CD4-positive, CD25-positive, alpha-beta regulatory T cell (primary cell): ENCODE measurements around the gene FRMPD2. TPM values are rescaled to one million over a fixed set of nuclear protein-coding genes. Genes with fewer than 3 reads are reported as not detected.
A peak's percentile ranks its signal among the peaks of the same experiment; 100 is the strongest.
"Not testable (repeated sequence)": the region's sequence is repeated elsewhere in the genome, so short reads cannot be mapped to it uniquely, and the experiment has no call there.

Experiments
- ATAC-seq, 2 donors: fragments of 150-1000 bp; cut with Tn5 transposase; one replicate each; pipeline ENCODE4 v1.10.0; 2021; ENCODE audit warnings: low read depth in 2 of 2, moderate number of reproducible peaks in 2 of 2, moderate library complexity in 1 of 2
- DNase-seq, 3 donors: peaks; one replicate each; pipeline versions ENCODE4 v3.0.0 to v3.0.0-alpha.2; 2012 to 2022; ENCODE audit warnings: mixed read lengths in 1 of 3
- H3K27ac ChIP-seq: one replicate; pipeline ENCODE4 v1.7.0; 2013; ENCODE audit warnings: mild to moderate bottlenecking, low read length; ENCODE audit not compliant: insufficient read depth, poor library complexity, severe bottlenecking
- H3K27me3 ChIP-seq: one replicate; pipeline ENCODE4 v1.7.0; 2013; ENCODE audit warnings: low read length; ENCODE audit not compliant: control insufficient read depth, insufficient read depth
- H3K36me3 ChIP-seq: one replicate; pipeline ENCODE4 v1.7.0; 2013; ENCODE audit warnings: mild to moderate bottlenecking, low read length, moderate library complexity; ENCODE audit not compliant: control insufficient read depth, insufficient read depth
- H3K4me1 ChIP-seq: 2 replicates; pipeline ENCODE4 v1.7.0; 2013; ENCODE audit warnings: mild to moderate bottlenecking, low read length; ENCODE audit not compliant: insufficient read depth, control insufficient read depth, poor library complexity, severe bottlenecking
- H3K4me3 ChIP-seq: one replicate; pipeline ENCODE4 v1.7.0; 2013; ENCODE audit warnings: low read depth, mild to moderate bottlenecking, low read length, moderate library complexity
- H3K9me3 ChIP-seq, 2 experiments: 1 replicate in 1 of 2; 2 replicates in 1 of 2; pipeline ENCODE4 v1.7.0; 2013; ENCODE audit warnings: low read length in 2 of 2, mild to moderate bottlenecking in 1 of 2, moderate library complexity in 1 of 2; ENCODE audit not compliant: control insufficient read depth in 2 of 2
- H3K27ac Mint-ChIP-seq, 3 donors: one replicate each; pipeline ENCODE4 v1.8.0; 2020 to 2022; ENCODE audit warnings: mild to moderate bottlenecking in 3 of 3, mixed read lengths in 3 of 3, moderate library complexity in 2 of 3
- H3K27me3 Mint-ChIP-seq: one replicate; pipeline ENCODE4 v1.8.0; 2022; ENCODE audit warnings: mild to moderate bottlenecking, mixed read lengths
- H3K36me3 Mint-ChIP-seq: one replicate; pipeline ENCODE4 v1.8.0; 2020; ENCODE audit warnings: mixed read lengths
- H3K4me1 Mint-ChIP-seq, 4 donors: one replicate each; pipeline ENCODE4 v1.8.0; 2020 to 2022; ENCODE audit warnings: mixed read lengths in 4 of 4, mild to moderate bottlenecking in 1 of 4
- H3K4me3 Mint-ChIP-seq, 4 donors: one replicate each; pipeline ENCODE4 v1.8.0; 2020 to 2022; ENCODE audit warnings: mild to moderate bottlenecking in 4 of 4, mixed read lengths in 4 of 4, moderate library complexity in 3 of 4
- H3K9me3 Mint-ChIP-seq, 7 donors: one replicate each; pipeline ENCODE4 v1.8.0; 2020 to 2022; ENCODE audit warnings: mixed read lengths in 7 of 7, mild to moderate bottlenecking in 3 of 7, moderate library complexity in 2 of 7
- polyA plus RNA-seq, 4 donors: library from polyadenylated mRNA; unstranded; fragments of 300-500 nt; fragmentation: Illumina TruSeq; gene quantifications; one replicate each; pipeline ENCODE4 v1.2.3, GENCODE V29; 2021
- total RNA-seq: library from RNA; stranded (reverse); gene quantifications from one replicate; pipeline ENCODE4 v1.2.3, GENCODE V29; 2022

FRMPD2 gene
- total and polyA plus RNA-seq, 5 donors from 2014 or later = not detected

- Mint-ChIP-seq H3K36me3 (no peaks in the 10 kb centered on the region), H3K4me3 (no peak overlapping the region), H3K9me3 (no peaks in the 10 kb centered on the region), H3K27ac (no peak overlapping the region), H3K4me1 (no peaks in the 10 kb centered on the region), H3K27me3 (peaks cover 9% of the 10 kb centered on the region)
- H3K27ac ChIP-seq = no peak overlapping the region
- no peaks in the 10 kb centered on the region for H3K9me3 ChIP-seq
- ATAC-seq = no peak
- H3K4me1 ChIP-seq = no peaks in the 10 kb centered on the region
- no peak overlapping the region for H3K4me3 ChIP-seq
- no peak for DNase-seq
- H3K27me3 ChIP-seq = no peaks in the 10 kb centered on the region
- no peaks in the 10 kb centered on the region for H3K36me3 ChIP-seq
Observed at GRCh38 chr10:48224979-48225560, 49.4 kb downstream of the FRMPD2 start.

DNA sequence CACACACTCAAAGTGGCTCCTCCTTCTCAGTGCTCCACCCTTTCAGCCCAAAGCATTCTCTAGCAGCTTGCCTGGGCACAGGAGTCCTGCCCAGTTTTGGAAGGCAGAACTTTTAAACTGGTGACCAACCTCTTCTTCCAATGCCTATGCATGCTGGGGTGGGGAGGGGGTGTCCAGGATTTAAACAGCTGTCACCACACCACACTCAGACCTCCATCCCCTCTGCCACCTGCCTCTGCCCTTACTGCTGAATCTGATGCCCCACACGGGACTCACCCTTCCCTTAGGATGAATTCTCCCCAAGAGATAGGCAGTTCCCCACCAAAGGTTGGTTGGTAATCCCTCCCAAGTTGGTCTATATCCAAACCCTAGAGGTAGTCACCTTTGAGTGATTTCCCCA, 50.2 kb downstream of the FRMPD2 start:
- no peaks in the 10 kb centered on the region for H3K36me3 ChIP-seq
- no peak overlapping the region for H3K4me3 Mint-ChIP-seq

DNA sequence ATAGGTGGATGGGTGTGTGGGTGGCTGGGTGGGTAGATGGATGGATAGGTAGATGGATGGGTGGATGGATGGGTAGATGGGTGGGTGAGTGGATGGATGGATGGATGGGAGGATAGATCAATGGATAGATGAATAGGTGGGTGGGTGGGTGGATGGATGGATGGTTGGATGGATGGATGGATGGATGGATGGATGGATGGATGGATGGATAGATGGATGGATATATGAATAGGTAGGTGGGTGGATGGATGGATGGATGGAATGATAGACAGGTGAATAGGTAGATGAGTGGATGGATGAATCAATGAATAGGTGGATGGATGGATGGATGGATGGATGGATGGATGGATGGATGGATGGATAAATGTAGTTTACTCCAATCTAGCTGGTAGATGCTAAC, 52.7 kb downstream of the FRMPD2 start:
- peak overlapping the region in 1 of 3 donors; percentile 92 for H3K27ac Mint-ChIP-seq
- no peaks in the 10 kb centered on the region for H3K9me3 ChIP-seq
- H3K27ac ChIP-seq = no peak overlapping the region
- no peaks in the 10 kb centered on the region for H3K36me3 Mint-ChIP-seq
- H3K4me3 Mint-ChIP-seq = no peak overlapping the region
- no peaks in the 10 kb centered on the region for H3K27me3 ChIP-seq
- no peaks in the 10 kb centered on the region for H3K9me3 Mint-ChIP-seq
- H3K36me3 ChIP-seq = no peaks in the 10 kb centered on the region
- no peak overlapping the region for H3K4me3 ChIP-seq
- H3K4me1 ChIP-seq = no peaks in the 10 kb centered on the region
- peaks cover 10% of the 10 kb centered on the region for H3K27me3 Mint-ChIP-seq
- no peak for DNase-seq
- ATAC-seq = no peak
- no peaks in the 10 kb centered on the region for H3K4me1 Mint-ChIP-seq

More for the DNA sequence above, 50.2 kb downstream of the FRMPD2 start:
- DNase-seq (no peak), ATAC-seq (no peak)
- Histone ChIP-seq H3K4me1 (no peaks in the 10 kb centered on the region), H3K27me3 (no peaks in the 10 kb centered on the region), H3K27ac (no peak overlapping the region), H3K9me3 (no peaks in the 10 kb centered on the region), H3K4me3 (no peak overlapping the region)
- no peak overlapping the region for H3K27ac Mint-ChIP-seq
- H3K27me3 Mint-ChIP-seq = peaks cover 9% of the 10 kb centered on the region
- H3K36me3 Mint-ChIP-seq = no peaks in the 10 kb centered on the region
- no peaks in the 10 kb centered on the region for H3K4me1 Mint-ChIP-seq
- no peaks in the 10 kb centered on the region for H3K9me3 Mint-ChIP-seq

DNA sequence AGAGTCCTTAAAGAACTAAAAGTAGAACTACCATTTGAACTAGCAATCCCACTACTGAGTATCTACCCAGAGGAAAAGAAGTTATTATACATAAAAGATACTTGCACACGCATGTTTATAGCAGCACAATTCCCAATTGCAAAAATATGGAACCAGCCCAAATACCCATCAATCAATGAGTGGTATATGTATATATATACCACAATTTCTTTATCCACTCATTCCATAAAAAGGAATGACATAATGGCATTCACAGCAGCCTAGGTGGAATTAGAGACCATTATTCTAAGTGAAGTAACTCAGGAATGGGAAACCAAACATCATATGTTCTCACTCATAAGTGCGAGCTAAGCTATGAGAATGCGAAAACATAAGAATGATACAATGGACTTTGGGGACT, 53.5 kb downstream of the FRMPD2 start:
- not testable (repeated sequence) for H3K36me3 Mint-ChIP-seq, ATAC-seq, DNase-seq

DNA sequence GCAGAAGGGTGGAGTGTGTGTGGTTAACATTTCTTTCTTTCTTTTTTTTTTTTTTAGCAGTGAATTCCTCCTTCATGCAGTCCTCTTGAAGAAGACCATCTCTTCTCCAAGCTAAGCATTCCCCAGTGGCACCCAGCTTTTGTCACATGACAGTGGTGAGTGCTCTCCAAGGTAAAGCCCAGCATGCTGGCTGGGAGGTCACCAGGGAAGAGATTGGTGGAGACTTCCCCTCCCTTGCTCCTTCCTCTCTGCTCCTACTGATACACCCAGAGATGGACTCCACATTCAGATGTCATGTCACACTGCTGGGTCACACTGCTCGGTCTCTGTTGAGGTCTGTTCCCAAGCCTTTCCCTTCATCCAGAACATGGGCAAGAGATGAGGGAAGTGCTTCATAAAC, 55.3 kb downstream of the FRMPD2 start:
- H3K36me3 ChIP-seq = no peaks in the 10 kb centered on the region
- no peaks in the 10 kb centered on the region for H3K4me1 Mint-ChIP-seq
- no peaks in the 10 kb centered on the region for H3K27me3 ChIP-seq
- peaks cover 10% of the 10 kb centered on the region for H3K27me3 Mint-ChIP-seq
- no peak overlapping the region for H3K27ac Mint-ChIP-seq
- H3K4me3 Mint-ChIP-seq = no peak overlapping the region
- H3K27ac ChIP-seq = no peak overlapping the region
- H3K9me3 ChIP-seq = no peaks in the 10 kb centered on the region
- no peaks in the 10 kb centered on the region for H3K36me3 Mint-ChIP-seq
- no peaks in the 10 kb centered on the region for H3K4me1 ChIP-seq
- no peak overlapping the region for H3K4me3 ChIP-seq
- no peak for DNase-seq
- ATAC-seq = no peak
- peaks cover 0 to 2% (median 0%) of the 10 kb centered on the region in 7 donors for H3K9me3 Mint-ChIP-seq

More for the DNA sequence above, 53.5 kb downstream of the FRMPD2 start:
- H3K4me3 ChIP-seq, H3K4me1 Mint-ChIP-seq, H3K4me3 Mint-ChIP-seq, H3K9me3 ChIP-seq, H3K36me3 ChIP-seq, H3K9me3 Mint-ChIP-seq, H3K27ac Mint-ChIP-seq, H3K27me3 ChIP-seq, H3K27me3 Mint-ChIP-seq, H3K27ac ChIP-seq, H3K4me1 ChIP-seq: not testable (repeated sequence)

GRCh38 chr10:48216744-48217143, 57.8 kb downstream of the FRMPD2 start:
- ATAC-seq (no peak), DNase-seq (no peak)
- Histone ChIP-seq H3K27me3 (no peaks in the 10 kb centered on the region), H3K27ac (no peak overlapping the region), H3K9me3 (no peaks in the 10 kb centered on the region), H3K4me1 (no peaks in the 10 kb centered on the region), H3K36me3 (no peaks in the 10 kb centered on the region), H3K4me3 (no peak overlapping the region)
- Mint-ChIP-seq H3K27me3 (peaks cover 10% of the 10 kb centered on the region), H3K36me3 (no peaks in the 10 kb centered on the region), H3K27ac (no peak overlapping the region), H3K4me3 (no peak overlapping the region), H3K9me3 (peaks cover 0 to 2% (median 0%) of the 10 kb centered on the region in 7 donors), H3K4me1 (no peaks in the 10 kb centered on the region)

DNA sequence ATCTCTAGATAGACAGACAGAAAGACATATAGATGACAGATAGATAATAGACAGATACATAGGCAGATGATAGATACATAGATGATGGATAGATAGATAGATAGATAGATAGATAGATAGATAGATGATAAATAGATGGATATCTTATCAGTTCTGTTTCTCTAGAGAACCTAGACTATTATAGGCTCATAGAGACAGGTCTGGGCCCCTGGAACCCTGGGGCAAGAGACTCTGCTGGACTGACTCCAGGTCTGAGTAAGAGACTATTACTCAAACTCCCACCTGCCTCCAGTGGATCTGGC, 58.3 kb downstream of the FRMPD2 start:
- Mint-ChIP-seq H3K9me3 (peaks cover 0 to 2% (median 0%) of the 10 kb centered on the region in 7 donors), H3K36me3 (no peaks in the 10 kb centered on the region)
- no peak for DNase-seq

GRCh38 chr10:48215486-48216203, 58.9 kb downstream of the FRMPD2 start:
- peak in 2 of 3 donors; percentile 6 to 57 for DNase-seq
- H3K9me3 Mint-ChIP-seq = peaks cover 0 to 2% (median 0%) of the 10 kb centered on the region in 7 donors
- Histone ChIP-seq H3K27me3 (no peaks in the 10 kb centered on the region), H3K4me1 (no peaks in the 10 kb centered on the region), H3K36me3 (no peaks in the 10 kb centered on the region), H3K9me3 (no peaks in the 10 kb centered on the region), H3K27ac (no peak overlapping the region), H3K4me3 (no peak overlapping the region)
- no peak overlapping the region for H3K27ac Mint-ChIP-seq
- H3K4me1 Mint-ChIP-seq = no peaks in the 10 kb centered on the region
- ATAC-seq = no peak
- no peak overlapping the region for H3K4me3 Mint-ChIP-seq
- H3K27me3 Mint-ChIP-seq = peaks cover 7% of the 10 kb centered on the region
- no peaks in the 10 kb centered on the region for H3K36me3 Mint-ChIP-seq

More for the DNA sequence above, 58.3 kb downstream of the FRMPD2 start:
- Histone ChIP-seq H3K4me3 (no peak overlapping the region), H3K4me1 (no peaks in the 10 kb centered on the region), H3K36me3 (no peaks in the 10 kb centered on the region), H3K27me3 (no peaks in the 10 kb centered on the region), H3K27ac (no peak overlapping the region), H3K9me3 (no peaks in the 10 kb centered on the region)
- ATAC-seq = no peak
- Mint-ChIP-seq H3K27me3 (peaks cover 10% of the 10 kb centered on the region), H3K27ac (no peak overlapping the region), H3K4me3 (no peak overlapping the region), H3K4me1 (no peaks in the 10 kb centered on the region)
